Sciatic nerve (tissue), 2 donors: Measurements from ENCODE around the gene ADCY10. TPM values are rescaled to one million over a fixed set of nuclear protein-coding genes. Genes with fewer than 3 reads are reported as not detected.
"Not testable (repeated sequence)": the region's sequence is repeated elsewhere in the genome, so short reads cannot be mapped to it uniquely, and the experiment has no call there.

Source experiments
- ATAC-seq: fragments of 200-7000 bp; cut with Tn5 transposase; one replicate; pipeline ENCODE4 v1.9.1; 2020; ENCODE audit warnings: mild to moderate bottlenecking, moderate library complexity
- DNase-seq: peaks from one replicate; pipeline ENCODE4 v3.0.0-alpha.2; 2020; ENCODE audit warnings: low spot score
- intact Hi-C: fragments of 100-400 bp; cut with DNase I; formaldehyde crosslinking; loops from one replicate; pipeline ENCODE4 v1.14.2; 2022
- total RNA-seq: library from RNA; stranded (reverse); fragmentation: NEBNext Ultra II Directional; extraction: Animal tissue kit (Norgen Biotek cat#: 25700); gene quantifications from one replicate; pipeline ENCODE4 v1.2.1, GENCODE V29; 2021
- donor health status: DM: no; HTN: no; CAD: no.
- donor health status: DM: no; HTN: no; CAD: no.

Gene ADCY10
- total RNA-seq, 1 donor from 2014 or later = 0.67 TPM

- ATAC-seq (no peak), DNase-seq (no peak)
- intact Hi-C loops = no loop called here
Observed at GRCh38 chr1:167900907-167901306, 13.0 kb downstream of the ADCY10 start.

- intact Hi-C loops = no loop called here
- ATAC-seq (peak; percentile 56), DNase-seq (no peak)
Observed at GRCh38 chr1:167899253-167899681, 14.7 kb downstream of the ADCY10 start.

GRCh38 chr1:167898578-167899222 is 15.2 kb downstream of the ADCY10 start:
- ATAC-seq = no peak
- intact Hi-C loops = no loop called here

GRCh38 chr1:167893798-167894197 is 20.1 kb downstream of the ADCY10 start:
- DNase-seq (no peak), ATAC-seq (no peak)
- intact Hi-C loops = no loop called here

More at GRCh38 chr1:167898578-167899222, 15.2 kb downstream of the ADCY10 start:
- no peak for DNase-seq

- ATAC-seq = no peak
- no peak for DNase-seq
- intact Hi-C loops = no loop called here
Observed at GRCh38 chr1:167890400-167890799, 23.5 kb downstream of the ADCY10 start.

GRCh38 chr1:167887187-167887586 is 26.7 kb downstream of the ADCY10 start:
- intact Hi-C loops, DNase-seq, ATAC-seq: not testable (repeated sequence)

GRCh38 chr1:167882376-167882775 is 31.6 kb downstream of the ADCY10 start:
- intact Hi-C loops = no loop called here
- no peak for ATAC-seq

GRCh38 chr1:167881786-167882185 is 32.1 kb downstream of the ADCY10 start:
- no peak for DNase-seq
- intact Hi-C loops = no loop called here
- ATAC-seq = no peak

More at GRCh38 chr1:167882376-167882775, 31.6 kb downstream of the ADCY10 start:
- DNase-seq = no peak

GRCh38 chr1:167881069-167881468 is 32.9 kb downstream of the ADCY10 start:
- ATAC-seq (no peak), DNase-seq (no peak)
- intact Hi-C loops = no loop called here

GRCh38 chr1:167880580-167881021 is 33.3 kb downstream of the ADCY10 start:
- DNase-seq (no peak), ATAC-seq (no peak)
- intact Hi-C loops = no loop called here

GRCh38 chr1:167879508-167879907 is 34.4 kb downstream of the ADCY10 start:
- intact Hi-C loops = no loop called here
- DNase-seq (no peak), ATAC-seq (no peak)

- DNase-seq (no peak), ATAC-seq (no peak)
- intact Hi-C loops = no loop called here
Observed at GRCh38 chr1:167878372-167879160, 35.4 kb downstream of the ADCY10 start.

GRCh38 chr1:167876597-167877175 is 37.2 kb downstream of the ADCY10 start:
- intact Hi-C loops = no loop called here
- ATAC-seq = no peak
- no peak for DNase-seq

- DNase-seq (no peak), ATAC-seq (no peak)
- intact Hi-C loops = no loop called here
Observed at GRCh38 chr1:167871331-167871730, 42.6 kb downstream of the ADCY10 start.

GRCh38 chr1:167869157-167870001 is 44.6 kb downstream of the ADCY10 start:
- ATAC-seq, intact Hi-C loops, DNase-seq: not testable (repeated sequence)

GRCh38 chr1:167866739-167867414 is 47.1 kb downstream of the ADCY10 start:
- ATAC-seq, intact Hi-C loops, DNase-seq: not testable (repeated sequence)

GRCh38 chr1:167866326-167866725 is 47.6 kb downstream of the ADCY10 start:
- DNase-seq, ATAC-seq, intact Hi-C loops: not testable (repeated sequence)

GRCh38 chr1:167865804-167866308 is 48.1 kb downstream of the ADCY10 start:
- intact Hi-C loops, ATAC-seq, DNase-seq: not testable (repeated sequence)
